Thymus (tissue), 11 donors: Measurements from ENCODE around the gene METRNL. TPM values are rescaled to one million over a fixed set of nuclear protein-coding genes. Genes with fewer than 3 reads are reported as not detected.
A peak's percentile ranks its signal among the peaks of the same experiment; 100 is the strongest.
"Not testable (repeated sequence)": the region's sequence is repeated elsewhere in the genome, so short reads cannot be mapped to it uniquely, and the experiment has no call there.

ENCODE experiments used
- DNase-seq, 9 donors: peaks; one replicate each; pipeline ENCODE4 v3.0.0-alpha.2; 2013; ENCODE audit warnings: low spot score in 9 of 9, low read depth in 6 of 9, missing footprints in 1 of 9
- H3K27ac ChIP-seq, 2 donors: one replicate each; pipeline ENCODE4 v1.5.1; 2013; ENCODE audit warnings: control low read depth in 1 of 2, low read depth in 1 of 2, low read length in 1 of 2, mild to moderate bottlenecking in 1 of 2, moderate library complexity in 1 of 2
- H3K27me3 ChIP-seq, 2 donors: one replicate each; pipeline ENCODE4 v1.5.1; 2013; ENCODE audit warnings: low read length in 1 of 2; ENCODE audit not compliant: control insufficient read depth in 2 of 2, insufficient read depth in 1 of 2
- H3K36me3 ChIP-seq, 2 donors: one replicate each; pipeline ENCODE4 v1.5.1; 2013; ENCODE audit warnings: low read length in 1 of 2, mild to moderate bottlenecking in 1 of 2, moderate library complexity in 1 of 2; ENCODE audit not compliant: control insufficient read depth in 2 of 2, insufficient read depth in 2 of 2
- H3K4me1 ChIP-seq, 2 donors: one replicate each; pipeline ENCODE4 v1.5.1; 2013; ENCODE audit warnings: low read length in 2 of 2; ENCODE audit not compliant: control insufficient read depth in 2 of 2, insufficient read depth in 2 of 2
- H3K4me3 ChIP-seq, 2 donors: one replicate each; pipeline ENCODE4 v1.5.1; 2013; ENCODE audit warnings: low read length in 2 of 2, control low read depth in 1 of 2, mild to moderate bottlenecking in 1 of 2
- H3K9me3 ChIP-seq, 2 donors: one replicate each; pipeline ENCODE4 v1.5.1; 2013; ENCODE audit warnings: low read length in 1 of 2, mild to moderate bottlenecking in 1 of 2; ENCODE audit not compliant: control insufficient read depth in 2 of 2, insufficient read depth in 1 of 2
- WGBS: extraction: QIAGEN DNeasy Blood & Tissue Kit; methylation state at CpG from one replicate; pipeline ENCODE4 v1.1.7; 2013; 5-methylcytosine and 5-hydroxymethylcytosine counted together
- polyA plus RNA-seq: library from polyadenylated mRNA; stranded (reverse); fragments of 200-250 nt; gene quantifications from one replicate; pipeline ENCODE4 v1.2.3, GENCODE V29; 2013
- total RNA-seq: library from RNA; stranded (reverse); fragments of 120-200 nt; gene quantifications from one replicate; pipeline ENCODE4 v1.2.4, GENCODE V29; 2013
- donor health status: healthy.

Gene METRNL
- total and polyA plus RNA-seq, 2 donors: 7.7 to 42.8 TPM

- Histone ChIP-seq H3K4me3 (no peak overlapping the region), H3K9me3 (peaks cover 0 to 5% of the 10 kb centered on the region in 2 donors), H3K27ac (no peak overlapping the region), H3K27me3 (peaks cover 8 to 43% of the 10 kb centered on the region in 2 donors), H3K36me3 (no peaks in the 10 kb centered on the region), H3K4me1 (peaks cover 0 to 11% of the 10 kb centered on the region in 2 donors)
- 18% methylated on average over 24 of the region's 25 CpGs for WGBS
- DNase-seq: peak in 7 of 9 donors; percentile 6 to 65 (median 29)
Observed at GRCh38 chr17:83119987-83120864, 40.8 kb downstream of the METRNL start.

- not testable (repeated sequence) for DNase-seq, H3K9me3 ChIP-seq, H3K27ac ChIP-seq, H3K4me3 ChIP-seq, H3K36me3 ChIP-seq
- peaks cover 0 to 14% of the 10 kb centered on the region in 2 donors for H3K4me1 ChIP-seq
- WGBS: 96% methylated on average over 12 of the region's 12 CpGs
- peaks cover 8 to 55% of the 10 kb centered on the region in 2 donors for H3K27me3 ChIP-seq
Observed at GRCh38 chr17:83121473-83121872, 42.1 kb downstream of the METRNL start.

GRCh38 chr17:83121921-83122820 lies 42.8 kb downstream of the METRNL start:
- peaks cover 0 to 14% of the 10 kb centered on the region in 2 donors for H3K4me1 ChIP-seq
- peaks cover 0 to 5% of the 10 kb centered on the region in 2 donors for H3K9me3 ChIP-seq
- 84% methylated on average over 26 of the region's 26 CpGs for WGBS
- no peak overlapping the region for H3K27ac ChIP-seq
- H3K36me3 ChIP-seq: no peaks in the 10 kb centered on the region
- no peak overlapping the region for H3K4me3 ChIP-seq
- DNase-seq: no peak
- peaks cover 8 to 56% of the 10 kb centered on the region in 2 donors for H3K27me3 ChIP-seq

GRCh38 chr17:83122834-83123233 lies 43.4 kb downstream of the METRNL start:
- Histone ChIP-seq H3K4me1 (peaks cover 0 to 14% of the 10 kb centered on the region in 2 donors), H3K9me3 (peaks cover 0 to 5% of the 10 kb centered on the region in 2 donors), H3K4me3 (no peak overlapping the region), H3K36me3 (no peaks in the 10 kb centered on the region), H3K27ac (no peak overlapping the region), H3K27me3 (peaks cover 8 to 56% of the 10 kb centered on the region in 2 donors)
- 96% methylated on average over 16 of the region's 16 CpGs for WGBS
- no peak for DNase-seq

GRCh38 chr17:83123896-83124801 lies 44.7 kb downstream of the METRNL start:
- no peak for DNase-seq
- peaks cover 0 to 6% of the 10 kb centered on the region in 2 donors for H3K4me1 ChIP-seq
- no peaks in the 10 kb centered on the region for H3K36me3 ChIP-seq
- peaks cover 0 to 5% of the 10 kb centered on the region in 2 donors for H3K9me3 ChIP-seq
- no peak overlapping the region for H3K4me3 ChIP-seq
- peaks cover 8 to 43% of the 10 kb centered on the region in 2 donors for H3K27me3 ChIP-seq
- H3K27ac ChIP-seq: no peak overlapping the region
- 69% methylated on average over 25 of the region's 25 CpGs for WGBS

- Histone ChIP-seq H3K4me3 (no peak overlapping the region), H3K4me1 (peaks cover 0 to 6% of the 10 kb centered on the region in 2 donors), H3K9me3 (peaks cover 0 to 5% of the 10 kb centered on the region in 2 donors), H3K36me3 (no peaks in the 10 kb centered on the region), H3K27ac (no peak overlapping the region), H3K27me3 (peaks cover 8 to 43% of the 10 kb centered on the region in 2 donors)
- DNase-seq: no peak
- 27% methylated on average over 24 of the region's 24 CpGs for WGBS
Observed at GRCh38 chr17:83124871-83125514, 45.6 kb downstream of the METRNL start.

- Histone ChIP-seq H3K9me3 (peaks cover 0 to 5% of the 10 kb centered on the region in 2 donors), H3K36me3 (no peaks in the 10 kb centered on the region)
- 24% methylated on average over 21 of the region's 21 CpGs for WGBS
Observed at GRCh38 chr17:83125515-83126274, 46.3 kb downstream of the METRNL start.

More at GRCh38 chr17:83125515-83126274, 46.3 kb downstream of the METRNL start:
- H3K4me1 ChIP-seq: peaks cover 0 to 3% of the 10 kb centered on the region in 2 donors
- H3K27me3 ChIP-seq: peaks cover 8 to 40% of the 10 kb centered on the region in 2 donors
- DNase-seq: peak in 1 of 9 donors; percentile 13
- H3K4me3 ChIP-seq: no peak overlapping the region
- no peak overlapping the region for H3K27ac ChIP-seq
